ENCODE data around the gene NRROS.

Gene NRROS

GRCh38 chr3:196651819-196652218 is 12.3 kb downstream of the NRROS start:
- no peak for DNase-seq

GRCh38 chr3:196652961-196653795 is 13.7 kb downstream of the NRROS start:
- no peak for DNase-seq

GRCh38 chr3:196654006-196654734 is 14.7 kb downstream of the NRROS start:
- DNase-seq, result no peak

GRCh38 chr3:196654735-196655090 is 15.2 kb downstream of the NRROS start:
- DNase-seq, result no peak

- DNase-seq, result no peak
These were observed 16.0 kb downstream of the NRROS start for GRCh38 chr3:196655496-196655895.

- no peak for DNase-seq
These were observed 16.7 kb downstream of the NRROS start for GRCh38 chr3:196656213-196656612.

GRCh38 chr3:196659901-196660351 is 20.4 kb downstream of the NRROS start:
- no peak for DNase-seq

GRCh38 chr3:196660381-196661166 is 21.1 kb downstream of the NRROS start:
- no peak for DNase-seq

- no peak for DNase-seq
These were observed 21.9 kb downstream of the NRROS start for GRCh38 chr3:196661400-196661799.

GRCh38 chr3:196662033-196662432 is 22.5 kb downstream of the NRROS start:
- DNase-seq, result no peak

- DNase-seq, result no peak
These were observed 23.4 kb downstream of the NRROS start for GRCh38 chr3:196662711-196663571.

GRCh38 chr3:196666001-196666867 is 26.7 kb downstream of the NRROS start:
- no peak for DNase-seq

- no peak for DNase-seq
These were observed 27.7 kb downstream of the NRROS start for GRCh38 chr3:196667056-196667825.

GRCh38 chr3:196670339-196670738 is 30.8 kb downstream of the NRROS start:
- DNase-seq, result no peak

- DNase-seq, result no peak
These were observed 34.1 kb downstream of the NRROS start for GRCh38 chr3:196673632-196674031.

GRCh38 chr3:196677353-196677752 is 37.9 kb downstream of the NRROS start:
- no peak for DNase-seq

- no peak for DNase-seq
These were observed 38.4 kb downstream of the NRROS start for GRCh38 chr3:196677931-196678330.

GRCh38 chr3:196684548-196685407 is 45.3 kb downstream of the NRROS start:
- DNase-seq, result peak in 1 of 2 experiments; percentile 4

GRCh38 chr3:196686436-196686835 is 46.9 kb downstream of the NRROS start:
- DNase-seq, result no peak

- peak; percentile 8 to 32 for DNase-seq
These were observed 48.9 kb downstream of the NRROS start for GRCh38 chr3:196688349-196688748.
